Thoracic aorta (tissue), 2 donors: Measurements from ENCODE around the gene GSG1L. TPM values are rescaled to one million over a fixed set of nuclear protein-coding genes. Genes with fewer than 3 reads are reported as not detected.

Experiments
- ATAC-seq: fragments of 150-250 bp; one replicate; pipeline ENCODE4 v1.8.0; 2017; ENCODE audit warnings: low read depth; ENCODE audit not compliant: insufficient number of reproducible peaks, low FRiP score
- DNase-seq: peaks from one replicate; pipeline ENCODE4 v3.0.0-alpha.2; 2020; ENCODE audit warnings: low spot score
- H3K27ac ChIP-seq, 2 donors: fragments of 200-600 bp; sonication (generic); 1 replicate in 1 of 2; 2 replicates in 1 of 2; pipeline ENCODE4 v1.5.1; 2016; ENCODE audit warnings: mild to moderate bottlenecking in 2 of 2, moderate library complexity in 2 of 2
- H3K27me3 ChIP-seq: fragments of 200-600 bp; sonication (generic); replicated peaks from 2 replicates; pipeline ENCODE4 v1.6.0; 2016; ENCODE audit warnings: mild to moderate bottlenecking; ENCODE audit not compliant: insufficient read depth
- H3K36me3 ChIP-seq: fragments of 200-600 bp; sonication (generic); one replicate; pipeline ENCODE4 v1.5.1; 2016
- H3K4me1 ChIP-seq, 2 donors: fragments of 200-600 bp; sonication (generic); 1 replicate in 1 of 2; 2 replicates in 1 of 2; pipeline versions ENCODE4 v1.5.1 to v1.6.0; 2016; ENCODE audit warnings: low read depth in 2 of 2, mild to moderate bottlenecking in 1 of 2; ENCODE audit not compliant: control insufficient read depth in 1 of 2
- H3K4me3 ChIP-seq: fragments of 200-600 bp; sonication (generic); 2 replicates; pipeline ENCODE4 v1.5.1; 2016; ENCODE audit warnings: mild to moderate bottlenecking
- H3K9me3 ChIP-seq: fragments of 200-600 bp; sonication (generic); 2 replicates; pipeline ENCODE4 v1.5.1; 2016
- total RNA-seq, 2 donors: library from RNA; depleted of rRNA; stranded (reverse); fragments of >200 nt; gene quantifications; one replicate each; pipeline versions ENCODE4 v1.1.0 to v1.2.3, GENCODE V29; 2016
- TF ChIP-seq, protein P1 (sequence below): fragments of 200-600 bp; sonication (generic); IDR thresholded peaks from one replicate; pipeline ENCODE4 v1.5.1; 2019; ENCODE audit warnings: antibody characterized with exemption

Gene GSG1L
- total RNA-seq, 2 donors from 2014 or later: 5.3 to 5.9 TPM

DNA sequence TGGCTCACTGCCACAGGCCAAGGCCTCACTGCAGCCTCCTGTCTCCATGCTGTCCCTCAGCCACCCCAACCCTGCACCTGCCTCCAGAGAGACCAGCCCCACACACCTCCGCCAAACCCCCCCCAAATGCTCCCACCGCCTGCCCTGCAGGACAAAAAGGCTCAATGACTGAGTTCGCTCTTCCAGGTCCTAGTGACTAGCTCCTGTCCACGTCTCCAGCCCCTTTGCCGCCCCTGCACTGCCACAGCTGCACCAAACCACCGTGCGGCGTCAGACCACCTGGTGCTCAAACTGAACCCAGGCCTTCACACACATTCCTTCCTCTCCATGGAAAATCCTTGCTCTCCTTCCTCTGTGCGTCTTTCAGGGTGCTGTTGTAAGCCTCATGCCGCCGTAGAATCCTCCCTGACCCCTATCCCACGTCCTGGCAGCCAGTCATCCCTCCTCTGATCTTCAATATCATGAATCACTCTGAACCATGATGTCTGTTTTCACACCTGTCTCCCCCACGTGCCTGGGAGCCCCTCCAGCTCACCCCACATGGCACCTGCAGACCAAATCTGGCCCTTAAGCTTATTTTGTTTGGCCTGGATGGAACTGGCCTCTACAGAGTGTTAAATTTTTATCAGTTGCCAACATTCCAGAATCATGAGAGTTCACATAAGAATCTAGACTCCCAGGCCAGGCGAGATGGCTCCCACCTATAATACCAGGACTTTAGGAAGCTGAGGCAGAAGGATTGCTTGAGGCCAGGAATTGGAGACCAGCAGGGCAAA lies 4.3 kb upstream of the GSG1L start:
- Histone ChIP-seq H3K36me3 (no peaks in the 10 kb centered on the region), H3K4me1 (peaks cover 0 to 24% of the 10 kb centered on the region in 2 donors), H3K9me3 (no peaks in the 10 kb centered on the region), H3K27ac (peak overlapping the region; percentile 37 to 41), H3K4me3 (no peak overlapping the region), H3K27me3 (no peaks in the 10 kb centered on the region)
- DNase-seq (no peak), ATAC-seq (no peak)
- TF ChIP-seq, protein P1, sequence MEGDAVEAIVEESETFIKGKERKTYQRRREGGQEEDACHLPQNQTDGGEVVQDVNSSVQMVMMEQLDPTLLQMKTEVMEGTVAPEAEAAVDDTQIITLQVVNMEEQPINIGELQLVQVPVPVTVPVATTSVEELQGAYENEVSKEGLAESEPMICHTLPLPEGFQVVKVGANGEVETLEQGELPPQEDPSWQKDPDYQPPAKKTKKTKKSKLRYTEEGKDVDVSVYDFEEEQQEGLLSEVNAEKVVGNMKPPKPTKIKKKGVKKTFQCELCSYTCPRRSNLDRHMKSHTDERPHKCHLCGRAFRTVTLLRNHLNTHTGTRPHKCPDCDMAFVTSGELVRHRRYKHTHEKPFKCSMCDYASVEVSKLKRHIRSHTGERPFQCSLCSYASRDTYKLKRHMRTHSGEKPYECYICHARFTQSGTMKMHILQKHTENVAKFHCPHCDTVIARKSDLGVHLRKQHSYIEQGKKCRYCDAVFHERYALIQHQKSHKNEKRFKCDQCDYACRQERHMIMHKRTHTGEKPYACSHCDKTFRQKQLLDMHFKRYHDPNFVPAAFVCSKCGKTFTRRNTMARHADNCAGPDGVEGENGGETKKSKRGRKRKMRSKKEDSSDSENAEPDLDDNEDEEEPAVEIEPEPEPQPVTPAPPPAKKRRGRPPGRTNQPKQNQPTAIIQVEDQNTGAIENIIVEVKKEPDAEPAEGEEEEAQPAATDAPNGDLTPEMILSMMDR: no peak

DNA sequence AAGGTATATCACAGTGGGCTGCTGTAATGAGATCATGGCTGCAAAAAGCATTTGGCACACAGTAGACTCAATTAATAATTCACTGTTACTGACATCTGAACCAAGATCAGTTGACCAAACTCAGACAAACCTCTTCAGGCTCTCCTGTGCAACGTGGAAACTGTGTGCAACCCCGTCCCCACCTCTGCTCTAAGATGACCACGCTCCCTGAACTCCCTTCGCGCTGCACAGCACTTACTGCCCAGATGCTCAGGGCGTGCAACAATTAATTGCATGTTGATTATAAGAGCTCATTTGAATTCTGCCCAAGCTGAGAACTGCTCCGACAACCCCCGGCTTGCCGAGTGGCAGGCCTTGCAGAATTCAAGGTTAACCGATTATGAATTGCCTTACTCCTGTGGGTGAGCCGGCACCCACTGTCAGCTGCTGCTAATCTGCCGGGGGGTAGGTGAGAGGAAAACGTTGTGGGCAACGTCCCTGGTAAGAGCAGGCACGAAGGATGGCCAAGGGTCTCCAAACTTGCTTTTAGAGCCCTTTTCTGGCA lies 1.3 kb upstream of the GSG1L start:
- H3K9me3 ChIP-seq: no peaks in the 10 kb centered on the region
- DNase-seq (no peak), ATAC-seq (no peak)
- H3K27me3 ChIP-seq: no peaks in the 10 kb centered on the region
- peaks cover 0 to 53% of the 10 kb centered on the region in 2 donors for H3K4me1 ChIP-seq
- no peaks in the 10 kb centered on the region for H3K36me3 ChIP-seq
- TF ChIP-seq, protein P1: no peak
- no peak overlapping the region for H3K4me3 ChIP-seq
- H3K27ac ChIP-seq: no peak overlapping the region

DNA sequence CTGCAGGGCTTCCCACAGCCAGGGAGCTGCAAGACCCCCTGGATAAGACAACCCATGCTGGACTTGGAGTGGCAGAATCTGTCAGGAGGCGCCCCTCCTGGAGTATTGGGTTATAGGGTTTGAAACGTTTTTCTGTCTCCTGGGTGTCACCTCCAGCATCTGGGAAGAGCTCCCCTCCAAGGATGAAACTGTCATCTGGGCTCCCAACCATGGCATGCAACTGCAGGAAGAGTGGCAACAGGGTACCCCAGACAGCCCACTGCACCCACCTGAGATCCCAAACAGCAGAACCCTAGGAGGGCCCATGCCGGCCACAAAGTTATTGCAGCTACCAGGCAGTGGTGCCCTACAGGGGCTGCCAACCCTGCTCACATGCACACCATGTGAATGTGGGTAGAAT lies 636 bp upstream of the GSG1L start:
- Histone ChIP-seq H3K9me3 (no peaks in the 10 kb centered on the region), H3K27ac (no peak overlapping the region), H3K4me3 (peak overlapping the region; percentile 59), H3K36me3 (no peaks in the 10 kb centered on the region), H3K27me3 (no peaks in the 10 kb centered on the region), H3K4me1 (peaks cover 0 to 56% of the 10 kb centered on the region in 2 donors)
- TF ChIP-seq, protein P1: no peak
- ATAC-seq: no peak
- no peak for DNase-seq

DNA sequence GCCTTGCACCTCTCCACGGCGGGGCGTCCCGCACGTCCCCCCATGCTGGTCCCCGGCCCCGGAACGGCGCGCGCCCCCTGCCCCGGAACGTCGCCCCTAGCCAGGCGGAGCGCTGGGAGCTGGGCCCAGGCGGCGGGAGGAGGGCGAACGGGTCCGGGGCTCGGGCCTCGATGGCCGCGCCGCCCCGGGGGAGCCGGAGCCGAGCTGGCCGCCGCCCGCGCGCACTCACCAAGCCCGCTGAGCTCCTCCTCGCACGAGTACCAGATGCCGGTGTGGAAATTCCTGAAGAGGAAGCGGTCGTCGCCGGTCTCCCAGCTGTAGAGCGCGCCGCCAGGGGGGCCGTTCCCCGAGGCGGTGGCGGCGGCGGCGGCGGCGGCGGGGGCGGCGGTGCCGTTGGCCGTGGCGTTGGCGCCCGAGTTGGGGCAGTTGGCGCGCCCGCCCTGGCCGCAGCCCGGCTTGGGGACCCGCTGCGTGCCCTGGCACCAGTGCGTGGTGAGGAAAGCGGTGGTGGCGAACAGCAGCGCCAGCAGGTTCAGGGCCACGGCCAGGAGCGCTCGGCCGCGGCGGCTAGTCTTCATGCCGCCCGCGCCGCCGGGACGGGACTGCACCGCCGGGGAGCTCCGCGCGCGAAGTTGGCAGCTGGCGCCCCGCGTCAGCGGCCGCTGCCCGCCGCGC lies 530 bp downstream of the GSG1L start:
- peak overlapping the region; percentile 54 to 66 for H3K27ac ChIP-seq
- no peaks in the 10 kb centered on the region for H3K27me3 ChIP-seq
- no peaks in the 10 kb centered on the region for H3K36me3 ChIP-seq
- TF ChIP-seq, protein P1: no peak
- DNase-seq (no peak), ATAC-seq (no peak)
- H3K4me3 ChIP-seq: peak overlapping the region; percentile 72
- peaks cover 0 to 47% of the 10 kb centered on the region in 2 donors for H3K4me1 ChIP-seq
- no peaks in the 10 kb centered on the region for H3K9me3 ChIP-seq

DNA sequence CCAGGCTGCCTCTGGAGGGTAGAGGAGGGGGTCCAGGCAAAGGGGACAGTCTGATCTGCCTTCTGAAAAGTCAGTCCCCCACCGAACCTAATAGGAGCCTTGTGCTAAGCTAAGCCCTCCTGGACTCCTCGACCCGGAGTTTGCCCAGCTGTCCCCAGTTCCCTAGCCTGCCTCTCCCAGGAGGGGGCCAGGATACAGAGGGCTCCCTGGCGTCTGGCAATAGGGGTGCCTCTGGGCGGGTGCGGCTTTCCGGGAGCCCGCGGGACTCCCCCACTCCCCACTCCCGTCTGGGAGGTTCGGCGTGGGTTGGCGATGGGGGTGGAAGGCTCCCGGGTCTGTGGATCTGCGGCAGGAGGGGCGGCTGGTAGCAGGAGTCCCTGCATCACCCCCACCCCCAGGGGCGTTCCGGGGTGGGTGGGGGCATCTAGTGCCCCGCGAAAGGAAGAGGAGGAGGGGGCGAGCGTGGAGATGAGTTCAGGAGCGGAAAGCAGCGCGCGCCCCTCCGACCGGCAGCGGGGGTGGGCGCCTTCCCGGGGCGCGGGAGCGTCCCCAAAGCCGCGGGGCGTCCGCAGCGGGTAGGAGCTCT lies 1.2 kb downstream of the GSG1L start:
- DNase-seq (no peak), ATAC-seq (no peak)
- TF ChIP-seq, protein P1: no peak
- Histone ChIP-seq H3K36me3 (no peaks in the 10 kb centered on the region), H3K27ac (peak overlapping the region; percentile 54 to 66), H3K27me3 (no peaks in the 10 kb centered on the region), H3K9me3 (no peaks in the 10 kb centered on the region), H3K4me3 (peak overlapping the region; percentile 72), H3K4me1 (peaks cover 0 to 41% of the 10 kb centered on the region in 2 donors)
